ENCODE measurements around the gene FOXP3. TPM values are rescaled to one million over a fixed set of nuclear protein-coding genes. Genes with fewer than 3 reads are reported as not detected.
A peak's percentile ranks its signal among the peaks of the same experiment; 100 is the strongest.

The FOXP3 gene
- total RNA-seq, 1 donor from 2014 or later = not detected

DNA sequence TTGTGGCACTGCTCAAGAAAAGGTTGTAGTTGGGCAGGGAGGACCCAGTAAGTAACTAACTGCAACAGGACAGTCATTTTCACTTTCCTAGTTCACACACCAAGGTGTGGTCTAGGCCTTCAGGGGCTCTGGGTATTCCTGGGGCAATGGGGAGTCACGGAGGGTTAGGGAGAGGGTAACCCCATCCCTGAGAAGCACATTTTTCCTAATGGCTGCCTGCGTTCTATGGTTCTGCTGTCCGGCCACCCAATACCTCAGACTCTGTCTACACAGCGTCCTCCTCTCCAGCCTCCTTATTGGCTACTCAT, 4.1 kb upstream of the FOXP3 start:
- H3K27ac ChIP-seq = peak overlapping the region; percentile 93
- TF ChIP-seq, protein P1, sequence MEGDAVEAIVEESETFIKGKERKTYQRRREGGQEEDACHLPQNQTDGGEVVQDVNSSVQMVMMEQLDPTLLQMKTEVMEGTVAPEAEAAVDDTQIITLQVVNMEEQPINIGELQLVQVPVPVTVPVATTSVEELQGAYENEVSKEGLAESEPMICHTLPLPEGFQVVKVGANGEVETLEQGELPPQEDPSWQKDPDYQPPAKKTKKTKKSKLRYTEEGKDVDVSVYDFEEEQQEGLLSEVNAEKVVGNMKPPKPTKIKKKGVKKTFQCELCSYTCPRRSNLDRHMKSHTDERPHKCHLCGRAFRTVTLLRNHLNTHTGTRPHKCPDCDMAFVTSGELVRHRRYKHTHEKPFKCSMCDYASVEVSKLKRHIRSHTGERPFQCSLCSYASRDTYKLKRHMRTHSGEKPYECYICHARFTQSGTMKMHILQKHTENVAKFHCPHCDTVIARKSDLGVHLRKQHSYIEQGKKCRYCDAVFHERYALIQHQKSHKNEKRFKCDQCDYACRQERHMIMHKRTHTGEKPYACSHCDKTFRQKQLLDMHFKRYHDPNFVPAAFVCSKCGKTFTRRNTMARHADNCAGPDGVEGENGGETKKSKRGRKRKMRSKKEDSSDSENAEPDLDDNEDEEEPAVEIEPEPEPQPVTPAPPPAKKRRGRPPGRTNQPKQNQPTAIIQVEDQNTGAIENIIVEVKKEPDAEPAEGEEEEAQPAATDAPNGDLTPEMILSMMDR (IDR thresholded peaks at IDR 0.05) = no peak
- peak overlapping the region; percentile 68 for H3K4me3 ChIP-seq
- H3K27me3 ChIP-seq (ENCODE audit: low read depth) = no peaks in the 10 kb centered on the region
- H3K4me1 ChIP-seq = peaks cover 25% of the 10 kb centered on the region
- no peaks in the 10 kb centered on the region for H3K36me3 ChIP-seq
- no peak for ATAC-seq
- DNase-seq = no peak
- no peaks in the 10 kb centered on the region for H3K9me3 ChIP-seq
- intact Hi-C loops (cut with DNase I) = no loop called here

DNA sequence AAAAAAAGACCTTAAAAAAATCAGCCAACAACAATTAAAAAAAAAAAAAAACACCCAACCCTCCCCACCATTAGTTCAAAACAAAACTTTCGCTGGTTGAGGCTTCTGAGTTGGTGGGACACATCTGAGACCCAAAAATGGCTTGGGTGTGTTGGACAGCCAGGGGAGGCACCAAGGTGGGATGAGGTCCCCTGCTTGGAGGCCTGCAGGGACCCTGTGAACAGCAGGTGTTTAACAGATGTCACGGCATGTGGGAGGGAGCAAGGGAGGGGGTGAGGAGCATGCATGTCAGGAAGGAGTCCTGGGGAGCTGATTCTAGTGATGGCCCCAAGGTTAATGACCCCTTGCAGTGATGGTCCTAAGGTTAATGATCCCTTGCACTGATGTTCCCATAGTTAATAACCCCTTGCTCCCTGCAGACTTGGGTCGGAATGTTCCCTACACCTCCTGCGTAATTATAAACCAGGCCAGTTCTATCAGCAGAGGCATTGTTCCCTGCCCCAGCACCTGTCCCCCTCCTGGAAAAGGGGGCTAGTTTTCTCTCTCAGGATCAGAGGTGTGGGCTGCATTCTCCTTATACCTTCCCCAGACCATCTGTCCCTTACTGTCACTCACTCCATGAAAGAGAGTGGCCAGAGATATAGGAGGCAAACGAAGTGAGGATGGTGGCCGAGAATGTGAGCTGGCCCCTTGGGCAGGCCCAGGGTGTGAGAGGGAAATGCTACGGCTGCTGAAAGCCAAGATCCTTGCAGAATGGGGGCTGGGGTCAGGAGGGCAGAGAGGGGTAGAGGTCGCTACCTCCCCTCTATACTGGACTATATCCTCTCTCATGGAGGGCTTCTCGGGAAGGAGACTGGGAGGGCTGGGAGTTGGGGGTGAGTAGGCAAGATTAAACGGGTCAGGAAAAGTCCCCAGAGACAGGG, 2.3 kb upstream of the FOXP3 start:
- no peak overlapping the region for H3K27ac ChIP-seq
- no peaks in the 10 kb centered on the region for H3K27me3 ChIP-seq (ENCODE audit: low read depth)
- H3K4me1 ChIP-seq = peaks cover 10% of the 10 kb centered on the region
- no peaks in the 10 kb centered on the region for H3K36me3 ChIP-seq
- intact Hi-C loops (cut with DNase I) = no loop called here
- no peak overlapping the region for H3K4me3 ChIP-seq
- H3K9me3 ChIP-seq = no peaks in the 10 kb centered on the region
- DNase-seq (no peak), ATAC-seq (no peak)
- TF ChIP-seq, protein P1 (IDR thresholded peaks at IDR 0.05) = no peak

DNA sequence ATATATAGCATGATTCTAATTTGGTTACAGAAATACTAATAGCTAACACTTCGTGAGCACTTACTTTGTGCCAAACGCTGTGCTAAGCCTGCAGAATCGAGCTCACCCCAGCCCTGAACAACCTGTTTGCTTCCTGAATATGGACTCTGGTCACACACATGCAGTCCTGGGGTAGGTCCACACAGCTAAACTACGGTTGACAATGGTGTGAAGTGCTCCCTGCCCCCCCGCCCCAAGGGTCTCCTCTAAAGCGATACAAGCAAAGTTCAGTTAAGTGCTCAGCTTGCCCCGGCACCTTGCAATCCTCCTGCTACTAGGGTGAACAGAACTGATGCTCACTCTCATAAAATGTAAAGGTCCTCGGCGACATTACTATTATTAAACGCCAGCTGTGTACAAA, 879 bp downstream of the FOXP3 start:
- H3K9me3 ChIP-seq = no peaks in the 10 kb centered on the region
- no peak overlapping the region for H3K4me3 ChIP-seq
- TF ChIP-seq, protein P1 (IDR thresholded peaks at IDR 0.05) = no peak
- no peak for ATAC-seq
- no peaks in the 10 kb centered on the region for H3K4me1 ChIP-seq
- DNase-seq = no peak
- intact Hi-C loops (cut with DNase I) = no loop called here
- H3K27ac ChIP-seq = no peak overlapping the region
- H3K36me3 ChIP-seq = no peaks in the 10 kb centered on the region
- H3K27me3 ChIP-seq (ENCODE audit: low read depth) = no peaks in the 10 kb centered on the region

DNA sequence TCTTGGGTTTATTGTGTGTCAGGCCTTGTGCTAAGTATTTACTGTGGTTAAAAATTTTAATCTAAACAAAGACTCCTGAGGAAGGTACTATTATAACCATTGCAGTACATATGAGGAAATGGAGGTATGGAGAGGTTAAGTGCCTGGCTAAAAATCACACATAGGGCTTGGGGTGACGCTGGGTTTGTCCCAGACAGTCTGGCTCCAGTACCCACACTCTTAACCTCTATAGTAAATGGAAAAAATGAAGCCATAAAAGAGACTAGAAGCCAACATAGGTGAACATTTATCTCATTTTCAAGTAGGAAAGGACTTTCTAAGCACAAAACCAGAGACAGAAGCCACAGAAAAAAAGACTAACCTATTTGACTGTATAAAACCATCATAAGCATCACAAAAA, 1.9 kb downstream of the FOXP3 start:
- Histone ChIP-seq H3K36me3 (no peaks in the 10 kb centered on the region), H3K4me1 (no peaks in the 10 kb centered on the region), H3K4me3 (no peak overlapping the region), H3K9me3 (no peaks in the 10 kb centered on the region), H3K27me3 (ENCODE audit: low read depth) (no peaks in the 10 kb centered on the region), H3K27ac (no peak overlapping the region)
- TF ChIP-seq, protein P1 (IDR thresholded peaks at IDR 0.05) = no peak
- intact Hi-C loops (cut with DNase I) = no loop called here
- ATAC-seq (no peak), DNase-seq (no peak)

DNA sequence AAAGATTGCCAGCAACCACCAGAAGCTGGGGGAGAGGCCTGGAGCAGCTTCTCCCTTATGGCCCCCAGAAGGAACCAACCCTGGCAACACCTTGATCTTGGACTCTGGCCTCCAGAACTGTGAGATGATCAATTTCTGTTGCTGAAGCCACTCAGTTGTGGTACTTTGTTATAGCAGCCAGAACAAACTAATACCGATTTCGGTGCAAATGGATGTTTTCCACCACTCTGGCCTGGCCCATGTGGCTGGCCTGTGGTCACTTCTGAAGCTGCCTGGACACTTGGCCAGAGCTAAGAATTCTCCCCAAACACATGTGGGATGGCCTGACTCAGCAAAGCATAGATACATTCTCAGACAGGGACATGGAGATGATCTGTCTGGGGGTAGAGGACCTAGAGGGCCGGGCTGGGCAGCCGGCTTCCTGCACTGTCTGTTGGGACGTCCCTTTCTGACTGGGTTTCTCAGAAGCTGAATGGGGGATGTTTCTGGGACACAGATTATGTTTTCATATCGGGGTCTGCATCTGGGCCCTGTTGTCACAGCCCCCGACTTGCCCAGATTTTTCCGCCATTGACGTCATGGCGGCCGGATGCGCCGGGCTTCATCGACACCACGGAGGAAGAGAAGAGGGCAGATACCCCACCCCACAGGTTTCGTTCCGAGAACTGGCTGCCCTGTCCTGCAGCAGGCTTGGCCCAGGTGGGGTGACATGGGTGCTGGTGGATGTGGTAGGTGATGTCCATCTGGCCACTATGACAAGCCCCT, 4.1 kb downstream of the FOXP3 start:
- Histone ChIP-seq H3K4me3 (no peak overlapping the region), H3K9me3 (no peaks in the 10 kb centered on the region), H3K36me3 (no peaks in the 10 kb centered on the region), H3K27me3 (ENCODE audit: low read depth) (no peaks in the 10 kb centered on the region), H3K4me1 (no peaks in the 10 kb centered on the region), H3K27ac (no peak overlapping the region)
- DNase-seq (no peak), ATAC-seq (no peak)
- TF ChIP-seq, protein P1 (IDR thresholded peaks at IDR 0.05) = no peak
- intact Hi-C loops (cut with DNase I) = no loop called here

Measured in lower lobe of right lung (tissue), 2 donors.